HG02943 (cell line): ENCODE data around the gene MPDZ.

Experiments
- ATAC-seq: cut with Tn5 transposase; IDR thresholded peaks from one replicate; pipeline ENCODE4 v1.9.1; 2021; ENCODE audit warnings: mild to moderate bottlenecking, low read depth, moderate library complexity; ENCODE audit not compliant: unreplicated experiment

MPDZ gene

GRCh38 chr9:13186091-13186490, 93.4 kb downstream of the MPDZ start:
- no peak for ATAC-seq

- no peak for ATAC-seq
These were observed 97.8 kb downstream of the MPDZ start for GRCh38 chr9:13181652-13182051.

- ATAC-seq, result no peak
These were observed 100.2 kb downstream of the MPDZ start for GRCh38 chr9:13179257-13179656.

- no peak for ATAC-seq
These were observed 103.8 kb downstream of the MPDZ start for GRCh38 chr9:13175732-13176131.

GRCh38 chr9:13174906-13175639, 104.4 kb downstream of the MPDZ start:
- no peak for ATAC-seq

GRCh38 chr9:13173553-13173952, 105.9 kb downstream of the MPDZ start:
- ATAC-seq, result no peak

GRCh38 chr9:13171261-13171660, 108.2 kb downstream of the MPDZ start:
- no peak for ATAC-seq

GRCh38 chr9:13166996-13167395, 112.5 kb downstream of the MPDZ start:
- no peak for ATAC-seq

GRCh38 chr9:13165956-13166355, 113.5 kb downstream of the MPDZ start:
- no peak for ATAC-seq

GRCh38 chr9:13165236-13165945, 114.1 kb downstream of the MPDZ start:
- no peak for ATAC-seq

GRCh38 chr9:13163946-13164345, 115.5 kb downstream of the MPDZ start:
- no peak for ATAC-seq

- ATAC-seq, result no peak
These were observed 116.2 kb downstream of the MPDZ start for GRCh38 chr9:13163287-13163686.

- ATAC-seq, result no peak
These were observed 119.4 kb downstream of the MPDZ start for GRCh38 chr9:13160051-13160450.

- ATAC-seq, result no peak
These were observed 120.5 kb downstream of the MPDZ start for GRCh38 chr9:13158986-13159385.

- no peak for ATAC-seq
These were observed 128.0 kb downstream of the MPDZ start for GRCh38 chr9:13151489-13151888.

GRCh38 chr9:13149454-13149853, 130.0 kb downstream of the MPDZ start:
- ATAC-seq, result no peak

- ATAC-seq, result no peak
These were observed 132.7 kb downstream of the MPDZ start for GRCh38 chr9:13146840-13147239.

GRCh38 chr9:13145340-13145739, 134.2 kb downstream of the MPDZ start:
- ATAC-seq, result no peak

- ATAC-seq, result no peak
These were observed 135.2 kb downstream of the MPDZ start for GRCh38 chr9:13144166-13144775.

- no peak for ATAC-seq
These were observed 136.2 kb downstream of the MPDZ start for GRCh38 chr9:13143281-13143680.

- no peak for ATAC-seq
These were observed 136.7 kb downstream of the MPDZ start for GRCh38 chr9:13142776-13143175.

GRCh38 chr9:13141629-13142028, 137.9 kb downstream of the MPDZ start:
- no peak for ATAC-seq
